Mesenchymal stem cell (in vitro differentiated cells and primary cell): ENCODE measurements around the gene IFT25.

ENCODE experiments used
- DNase-seq: peaks from one replicate; pipeline ENCODE4 v3.0.0-alpha.2; 2013
- H2AFZ ChIP-seq: one replicate; pipeline ENCODE4 v1.6.1; 2013; ENCODE audit warnings: low read depth, mild to moderate bottlenecking, control low read depth, inconsistent platforms, low read length, moderate library complexity
- H2AK5ac ChIP-seq: 2 replicates; pipeline ENCODE4 v1.6.1; 2013; ENCODE audit warnings: low read length, moderate library complexity, mild to moderate bottlenecking, inconsistent platforms; ENCODE audit not compliant: severe bottlenecking
- H2BK120ac ChIP-seq: one replicate; pipeline ENCODE4 v1.6.1; 2013; ENCODE audit warnings: low read depth, mild to moderate bottlenecking, inconsistent platforms, low read length, moderate library complexity
- H2BK12ac ChIP-seq, 2 experiments: one replicate each; pipeline ENCODE4 v1.6.1; 2013; ENCODE audit warnings: inconsistent platforms in 2 of 2, low read length in 2 of 2, mild to moderate bottlenecking in 2 of 2, moderate library complexity in 2 of 2, control low read depth in 1 of 2
- H2BK15ac ChIP-seq: one replicate; pipeline ENCODE4 v1.6.1; 2013; ENCODE audit warnings: mild to moderate bottlenecking, low read depth, inconsistent platforms; ENCODE audit not compliant: poor library complexity, severe bottlenecking
- H2BK5ac ChIP-seq: 2 replicates; pipeline ENCODE4 v1.6.1; 2013; ENCODE audit warnings: low read depth, mild to moderate bottlenecking, low read length, control low read depth, inconsistent platforms; ENCODE audit not compliant: poor library complexity, severe bottlenecking
- H3K14ac ChIP-seq, 2 experiments: one replicate each; pipeline ENCODE4 v1.6.1; 2013; ENCODE audit warnings: inconsistent platforms in 2 of 2, low read length in 2 of 2, control low read depth in 1 of 2, mild to moderate bottlenecking in 1 of 2, moderate library complexity in 1 of 2
- H3K18ac ChIP-seq, 2 experiments: one replicate each; pipeline ENCODE4 v1.6.1; 2013; ENCODE audit warnings: inconsistent platforms in 2 of 2, low read length in 2 of 2, control low read depth in 1 of 2, low read depth in 1 of 2, mild to moderate bottlenecking in 1 of 2
- H3K23ac ChIP-seq, 2 experiments: one replicate each; pipeline ENCODE4 v1.6.1; 2013; ENCODE audit warnings: inconsistent platforms in 2 of 2, low read length in 2 of 2, mild to moderate bottlenecking in 2 of 2, moderate library complexity in 2 of 2, control low read depth in 1 of 2
- H3K27ac ChIP-seq: 2 replicates; pipeline ENCODE4 v1.5.1; 2013; ENCODE audit warnings: mild to moderate bottlenecking, moderate library complexity, low read length, control low read depth, inconsistent platforms; ENCODE audit not compliant: poor library complexity, severe bottlenecking
- H3K27me3 ChIP-seq, 2 experiments: 2 replicates each; pipeline versions ENCODE4 v1.6.1 to v1.7.0; 2013; ENCODE audit warnings: low read length in 2 of 2, mild to moderate bottlenecking in 2 of 2, moderate library complexity in 2 of 2, control low read depth in 1 of 2, inconsistent platforms in 1 of 2; ENCODE audit not compliant: control insufficient read depth in 1 of 2, insufficient read depth in 1 of 2
- H3K36me3 ChIP-seq, 2 experiments: 2 replicates each; pipeline versions ENCODE4 v1.6.1 to v1.7.0; 2013; ENCODE audit warnings: low read length in 2 of 2, control low read depth in 1 of 2, inconsistent platforms in 1 of 2, low read depth in 1 of 2, mild to moderate bottlenecking in 1 of 2; ENCODE audit not compliant: insufficient read depth in 2 of 2, control insufficient read depth in 1 of 2
- H3K4ac ChIP-seq, 2 experiments: one replicate each; pipeline ENCODE4 v1.6.1; 2013; ENCODE audit warnings: inconsistent platforms in 2 of 2, low read length in 2 of 2, mild to moderate bottlenecking in 2 of 2, moderate library complexity in 2 of 2, control low read depth in 1 of 2, low read depth in 1 of 2
- H3K4me1 ChIP-seq: 2 replicates; pipeline ENCODE4 v1.6.1; 2013; ENCODE audit warnings: low read depth, low read length, control low read depth; ENCODE audit not compliant: control insufficient read depth, insufficient read depth
- H3K4me2 ChIP-seq: 2 replicates; pipeline ENCODE4 v1.6.1; 2013; ENCODE audit warnings: low read length, mild to moderate bottlenecking, inconsistent platforms; ENCODE audit not compliant: poor library complexity, severe bottlenecking
- H3K4me3 ChIP-seq, 2 experiments: 2 replicates each; pipeline versions ENCODE4 v1.5.1 to v1.7.0; 2013; ENCODE audit warnings: low read length in 2 of 2, mild to moderate bottlenecking in 2 of 2, control low read depth in 1 of 2, low read depth in 1 of 2; ENCODE audit not compliant: insufficient read depth in 1 of 2
- H3K79me1 ChIP-seq: replicated peaks from 2 replicates; pipeline ENCODE4 v1.6.1; 2013; ENCODE audit warnings: mild to moderate bottlenecking, control low read depth, low read length, inconsistent platforms; ENCODE audit not compliant: poor library complexity, severe bottlenecking
- H3K9ac ChIP-seq: 2 replicates; pipeline ENCODE4 v1.7.0; 2013; ENCODE audit warnings: mild to moderate bottlenecking, low read length, moderate library complexity
- H3K9me3 ChIP-seq: 2 replicates; pipeline ENCODE4 v1.7.0; 2013; ENCODE audit warnings: mild to moderate bottlenecking, low read length; ENCODE audit not compliant: control insufficient read depth
- H4K8ac ChIP-seq: one replicate; pipeline ENCODE4 v1.6.1; 2013; ENCODE audit warnings: inconsistent platforms, mild to moderate bottlenecking, low read length, moderate library complexity
- H4K91ac ChIP-seq: one replicate; pipeline ENCODE4 v1.6.1; 2013; ENCODE audit warnings: mild to moderate bottlenecking, low read length, inconsistent platforms
- WGBS: methylation state at CpG from one replicate; pipeline ENCODE4 v1.1.7; 2013; ENCODE audit warnings: mixed read lengths; 5-methylcytosine and 5-hydroxymethylcytosine counted together

Gene IFT25

GRCh38 chr1:53929246-53929960 is 16.1 kb downstream of the IFT25 start:
- H3K79me1 ChIP-seq = peaks cover 12% of the 10 kb centered on the region
- H3K36me3 ChIP-seq = peaks cover 7 to 76% of the 10 kb centered on the region in 2 experiments
- no peaks in the 10 kb centered on the region for H3K27me3 ChIP-seq
- H3K23ac ChIP-seq = no peak overlapping the region
- no peak overlapping the region for H2BK12ac ChIP-seq
- no peaks in the 10 kb centered on the region for H3K4me1 ChIP-seq
- peaks cover 35% of the 10 kb centered on the region for H3K9me3 ChIP-seq
- H3K4ac ChIP-seq = no peak overlapping the region
- no peak overlapping the region for H3K4me3 ChIP-seq
- no peak overlapping the region for H2BK5ac ChIP-seq
- H3K9ac ChIP-seq = no peak overlapping the region
- no peak overlapping the region for H4K8ac ChIP-seq
- H2BK15ac ChIP-seq = no peak overlapping the region
- H3K18ac ChIP-seq = no peak overlapping the region
- no peak overlapping the region for H2AFZ ChIP-seq
- no peak overlapping the region for H2BK120ac ChIP-seq
- H4K91ac ChIP-seq = no peak overlapping the region
- WGBS = no CpG with 5 or more reads among the region's 2 CpGs
- no peak overlapping the region for H3K14ac ChIP-seq
- no peak overlapping the region for H3K4me2 ChIP-seq
- DNase-seq = no peak
- no peak overlapping the region for H2AK5ac ChIP-seq
- no peak overlapping the region for H3K27ac ChIP-seq

GRCh38 chr1:53927376-53927881 is 18.1 kb downstream of the IFT25 start:
- Histone ChIP-seq H2AFZ (no peak overlapping the region), H3K14ac (no peak overlapping the region), H3K23ac (no peak overlapping the region), H3K27ac (no peak overlapping the region), H3K79me1 (peaks cover 9% of the 10 kb centered on the region), H3K4me3 (no peak overlapping the region), H3K27me3 (no peaks in the 10 kb centered on the region), H2BK5ac (no peak overlapping the region), H4K8ac (no peak overlapping the region), H4K91ac (no peak overlapping the region), H2BK12ac (no peak overlapping the region), H2AK5ac (no peak overlapping the region), H2BK15ac (no peak overlapping the region), H3K9ac (no peak overlapping the region), H3K4me1 (no peaks in the 10 kb centered on the region), H3K4ac (no peak overlapping the region), H3K18ac (no peak overlapping the region), H3K9me3 (peaks cover 17% of the 10 kb centered on the region), H3K36me3 (peaks cover 4 to 81% of the 10 kb centered on the region in 2 experiments), H3K4me2 (no peak overlapping the region), H2BK120ac (no peak overlapping the region)
- WGBS = no CpG with 5 or more reads among the region's 2 CpGs
- DNase-seq = no peak

GRCh38 chr1:53919675-53920066 is 25.8 kb downstream of the IFT25 start:
- Histone ChIP-seq H3K18ac (no peak overlapping the region), H3K27me3 (no peaks in the 10 kb centered on the region), H3K9ac (no peak overlapping the region), H4K91ac (no peak overlapping the region), H3K36me3 (peaks cover 15 to 65% of the 10 kb centered on the region in 2 experiments), H2BK5ac (no peak overlapping the region), H3K4me2 (no peak overlapping the region), H2BK15ac (no peak overlapping the region), H3K4me3 (no peak overlapping the region), H3K23ac (no peak overlapping the region), H2AFZ (no peak overlapping the region), H3K14ac (peak overlapping the region in 1 of 2 experiments; percentile 41), H3K27ac (no peak overlapping the region), H3K4ac (no peak overlapping the region), H2AK5ac (no peak overlapping the region), H2BK12ac (no peak overlapping the region), H2BK120ac (no peak overlapping the region), H3K79me1 (no peaks in the 10 kb centered on the region), H3K9me3 (peaks cover 3% of the 10 kb centered on the region), H4K8ac (no peak overlapping the region), H3K4me1 (no peaks in the 10 kb centered on the region)
- WGBS = 75% methylated on average over 2 of the region's 3 CpGs
- peak; percentile 26 for DNase-seq

- H3K18ac ChIP-seq = no peak overlapping the region
- H3K9me3 ChIP-seq = peaks cover 3% of the 10 kb centered on the region
- DNase-seq = peak; percentile 29
- no peak overlapping the region for H2AFZ ChIP-seq
- H3K4me3 ChIP-seq = no peak overlapping the region
- no peak overlapping the region for H4K91ac ChIP-seq
- 92% methylated on average over 5 of the region's 5 CpGs for WGBS
- H4K8ac ChIP-seq = no peak overlapping the region
- no peaks in the 10 kb centered on the region for H3K4me1 ChIP-seq
- no peak overlapping the region for H2BK120ac ChIP-seq
- no peak overlapping the region for H2BK15ac ChIP-seq
- H3K23ac ChIP-seq = no peak overlapping the region
- H3K4ac ChIP-seq = no peak overlapping the region
- H2BK5ac ChIP-seq = no peak overlapping the region
- H3K79me1 ChIP-seq = no peaks in the 10 kb centered on the region
- no peak overlapping the region for H3K9ac ChIP-seq
- peaks cover 15 to 60% of the 10 kb centered on the region in 2 experiments for H3K36me3 ChIP-seq
- no peak overlapping the region for H2AK5ac ChIP-seq
- H3K14ac ChIP-seq = no peak overlapping the region
- no peak overlapping the region for H3K4me2 ChIP-seq
- H3K27ac ChIP-seq = no peak overlapping the region
- no peaks in the 10 kb centered on the region for H3K27me3 ChIP-seq
- no peak overlapping the region for H2BK12ac ChIP-seq
Observed at GRCh38 chr1:53918343-53918742, 27.2 kb downstream of the IFT25 start.
